Karpas-422 (cell line): ENCODE data around the gene UTY. TPM values are rescaled to one million over a fixed set of nuclear protein-coding genes. Genes with fewer than 3 reads are reported as not detected.
"Not testable (repeated sequence)": the region's sequence is repeated elsewhere in the genome, so short reads cannot be mapped to it uniquely, and the experiment has no call there.

ENCODE experiments used
- DNase-seq: peaks from one replicate; pipeline ENCODE4 v3.0.0-alpha.2; 2015
- H2AFZ ChIP-seq: fragments of 200-600 bp; sonication (generic); 2 replicates; pipeline ENCODE4 v1.6.1; 2014; ENCODE audit warnings: antibody characterized with exemption, low read length, mixed read lengths
- H3K27ac ChIP-seq: fragments of 200-600 bp; sonication (generic); 2 replicates; pipeline ENCODE4 v1.5.1; 2014; ENCODE audit warnings: mild to moderate bottlenecking, low read length, moderate library complexity
- H3K27me3 ChIP-seq: fragments of 200-600 bp; sonication (generic); 2 replicates; pipeline ENCODE4 v1.6.1; 2014; ENCODE audit warnings: low read length, mixed read lengths
- H3K36me3 ChIP-seq: fragments of 200-600 bp; sonication (generic); 2 replicates; pipeline ENCODE4 v1.6.1; 2014; ENCODE audit warnings: low read length, mixed read lengths; ENCODE audit not compliant: insufficient read depth
- H3K4me1 ChIP-seq: fragments of 200-600 bp; sonication (generic); 2 replicates; pipeline ENCODE4 v1.6.1; 2014; ENCODE audit warnings: mild to moderate bottlenecking, low read length, mixed read lengths
- H3K4me2 ChIP-seq: fragments of 200-600 bp; sonication (generic); 2 replicates; pipeline ENCODE4 v1.6.1; 2014; ENCODE audit warnings: low read length, low read depth, mild to moderate bottlenecking; ENCODE audit not compliant: poor library complexity, severe bottlenecking
- H3K4me3 ChIP-seq: fragments of 200-600 bp; sonication (generic); 2 replicates; pipeline ENCODE4 v1.5.1; 2014; ENCODE audit warnings: mild to moderate bottlenecking, antibody characterized with exemption, low read length, mixed read lengths
- H3K79me2 ChIP-seq: fragments of 200-600 bp; sonication (generic); 2 replicates; pipeline ENCODE4 v1.6.1; 2014; ENCODE audit warnings: mild to moderate bottlenecking, low read length, mixed read lengths
- H3K9ac ChIP-seq: fragments of 200-600 bp; sonication (generic); 2 replicates; pipeline ENCODE4 v1.6.0; 2014; ENCODE audit warnings: low read length
- H3K9me2 ChIP-seq: fragments of 200-600 bp; sonication (generic), shearing (Covaris generic); replicated peaks from 2 replicates; pipeline ENCODE4 v1.6.0; 2014; ENCODE audit warnings: mild to moderate bottlenecking, low read length, moderate library complexity; ENCODE audit not compliant: insufficient read depth
- H3K9me3 ChIP-seq: fragments of 300-700, 200-600 bp; sonication (generic); 2 replicates; pipeline ENCODE4 v1.6.1; 2014; ENCODE audit warnings: low read length, mixed read lengths
- H4K20me1 ChIP-seq: fragments of 200-600 bp; sonication (generic); 2 replicates; pipeline ENCODE4 v1.6.1; 2014; ENCODE audit warnings: mild to moderate bottlenecking, antibody characterized with exemption, low read length, low read depth; ENCODE audit not compliant: insufficient read depth
- total RNA-seq: library from RNA; depleted of rRNA; stranded (reverse); fragments of >200 nt; shearing (Covaris generic); gene quantifications from 2 replicates; pipeline ENCODE4 v1.2.3, GENCODE V29; 2014; ENCODE audit warnings: low replicate concordance

The UTY gene
- total RNA-seq, 1 experiment from 2014 or later = not detected

- Histone ChIP-seq H3K36me3 (no peaks in the 10 kb centered on the region), H3K79me2 (no peaks in the 10 kb centered on the region)
These were observed 171.9 kb downstream of the UTY start for GRCh38 chrY:13307959-13308358.

GRCh38 chrY:13300795-13301194, 179.0 kb downstream of the UTY start:
- Histone ChIP-seq H4K20me1 (no peaks in the 10 kb centered on the region), H3K4me1 (no peaks in the 10 kb centered on the region), H3K9me3 (no peaks in the 10 kb centered on the region), H3K9ac (no peak overlapping the region), H3K36me3 (no peaks in the 10 kb centered on the region), H3K27ac (no peak overlapping the region), H3K9me2 (no peaks in the 10 kb centered on the region), H2AFZ (no peak overlapping the region), H3K27me3 (no peaks in the 10 kb centered on the region), H3K4me3 (no peak overlapping the region), H3K4me2 (no peak overlapping the region), H3K79me2 (no peaks in the 10 kb centered on the region)
- DNase-seq = no peak

More at GRCh38 chrY:13307959-13308358, 171.9 kb downstream of the UTY start:
- Histone ChIP-seq H3K9me3 (no peaks in the 10 kb centered on the region), H3K9me2 (no peaks in the 10 kb centered on the region), H3K4me3 (no peak overlapping the region), H3K4me2 (no peak overlapping the region), H4K20me1 (no peaks in the 10 kb centered on the region), H3K27me3 (no peaks in the 10 kb centered on the region), H2AFZ (no peak overlapping the region), H3K9ac (no peak overlapping the region), H3K4me1 (no peaks in the 10 kb centered on the region), H3K27ac (no peak overlapping the region)
- no peak for DNase-seq

GRCh38 chrY:13299411-13299810, 180.4 kb downstream of the UTY start:
- Histone ChIP-seq H4K20me1 (no peaks in the 10 kb centered on the region), H3K9ac (no peak overlapping the region), H3K4me2 (no peak overlapping the region), H3K36me3 (no peaks in the 10 kb centered on the region), H3K27ac (no peak overlapping the region), H3K4me1 (no peaks in the 10 kb centered on the region), H3K9me2 (no peaks in the 10 kb centered on the region), H3K79me2 (no peaks in the 10 kb centered on the region), H3K9me3 (no peaks in the 10 kb centered on the region), H3K4me3 (no peak overlapping the region), H3K27me3 (no peaks in the 10 kb centered on the region), H2AFZ (no peak overlapping the region)
- no peak for DNase-seq

- no peak for DNase-seq
- Histone ChIP-seq H3K27ac (no peak overlapping the region), H2AFZ (no peak overlapping the region), H3K9ac (no peak overlapping the region), H3K9me3 (no peaks in the 10 kb centered on the region), H3K79me2 (no peaks in the 10 kb centered on the region), H3K27me3 (no peaks in the 10 kb centered on the region), H4K20me1 (no peaks in the 10 kb centered on the region), H3K4me2 (no peak overlapping the region), H3K36me3 (no peaks in the 10 kb centered on the region), H3K4me3 (no peak overlapping the region), H3K9me2 (no peaks in the 10 kb centered on the region), H3K4me1 (no peaks in the 10 kb centered on the region)
These were observed 183.5 kb downstream of the UTY start for GRCh38 chrY:13296176-13296890.

GRCh38 chrY:13295026-13295425, 184.8 kb downstream of the UTY start:
- Histone ChIP-seq H4K20me1 (no peaks in the 10 kb centered on the region), H3K4me2 (no peak overlapping the region), H3K79me2 (no peaks in the 10 kb centered on the region), H2AFZ (no peak overlapping the region), H3K27me3 (no peaks in the 10 kb centered on the region), H3K9me3 (no peaks in the 10 kb centered on the region), H3K9ac (no peak overlapping the region), H3K36me3 (no peaks in the 10 kb centered on the region), H3K4me3 (no peak overlapping the region), H3K4me1 (no peaks in the 10 kb centered on the region), H3K27ac (no peak overlapping the region), H3K9me2 (no peaks in the 10 kb centered on the region)
- DNase-seq = no peak

- Histone ChIP-seq H3K4me2 (no peak overlapping the region), H3K4me1 (no peaks in the 10 kb centered on the region)
- no peak for DNase-seq
These were observed 188.6 kb downstream of the UTY start for GRCh38 chrY:13291199-13291598.

GRCh38 chrY:13282151-13283054, 197.4 kb downstream of the UTY start:
- H3K9me2 ChIP-seq, H3K9ac ChIP-seq, H2AFZ ChIP-seq, H3K27me3 ChIP-seq, H3K9me3 ChIP-seq, H3K36me3 ChIP-seq, H3K79me2 ChIP-seq, H4K20me1 ChIP-seq, H3K27ac ChIP-seq, H3K4me2 ChIP-seq, H3K4me1 ChIP-seq, DNase-seq, H3K4me3 ChIP-seq: not testable (repeated sequence)

More at GRCh38 chrY:13291199-13291598, 188.6 kb downstream of the UTY start:
- Histone ChIP-seq H4K20me1 (no peaks in the 10 kb centered on the region), H3K9me2 (no peaks in the 10 kb centered on the region), H3K36me3 (no peaks in the 10 kb centered on the region), H3K27ac (no peak overlapping the region), H3K79me2 (no peaks in the 10 kb centered on the region), H3K9ac (no peak overlapping the region), H2AFZ (no peak overlapping the region), H3K9me3 (no peaks in the 10 kb centered on the region), H3K27me3 (no peaks in the 10 kb centered on the region), H3K4me3 (no peak overlapping the region)

GRCh38 chrY:13279561-13279960, 200.3 kb downstream of the UTY start:
- no peak overlapping the region for H3K27ac ChIP-seq
- DNase-seq = no peak
- H3K9me3 ChIP-seq = no peaks in the 10 kb centered on the region
- no peak overlapping the region for H3K4me3 ChIP-seq
- H3K4me2 ChIP-seq = no peak overlapping the region
- no peak overlapping the region for H3K9ac ChIP-seq
- H2AFZ ChIP-seq = no peak overlapping the region
- no peaks in the 10 kb centered on the region for H3K79me2 ChIP-seq
- H3K36me3 ChIP-seq = no peaks in the 10 kb centered on the region
- H3K27me3 ChIP-seq = no peaks in the 10 kb centered on the region
- H4K20me1 ChIP-seq = no peaks in the 10 kb centered on the region
- no peaks in the 10 kb centered on the region for H3K9me2 ChIP-seq
- no peaks in the 10 kb centered on the region for H3K4me1 ChIP-seq
